HG02798 (cell line): ENCODE results near the gene HOMEZ.
"Not testable (repeated sequence)": the region's sequence is repeated elsewhere in the genome, so short reads cannot be mapped to it uniquely, and the experiment has no call there.

ENCODE experiments used
- ATAC-seq: cut with Tn5 transposase; IDR thresholded peaks from one replicate; pipeline ENCODE4 v1.9.1; 2021; ENCODE audit warnings: mild to moderate bottlenecking; ENCODE audit not compliant: unreplicated experiment, poor library complexity

Gene HOMEZ, protein sequence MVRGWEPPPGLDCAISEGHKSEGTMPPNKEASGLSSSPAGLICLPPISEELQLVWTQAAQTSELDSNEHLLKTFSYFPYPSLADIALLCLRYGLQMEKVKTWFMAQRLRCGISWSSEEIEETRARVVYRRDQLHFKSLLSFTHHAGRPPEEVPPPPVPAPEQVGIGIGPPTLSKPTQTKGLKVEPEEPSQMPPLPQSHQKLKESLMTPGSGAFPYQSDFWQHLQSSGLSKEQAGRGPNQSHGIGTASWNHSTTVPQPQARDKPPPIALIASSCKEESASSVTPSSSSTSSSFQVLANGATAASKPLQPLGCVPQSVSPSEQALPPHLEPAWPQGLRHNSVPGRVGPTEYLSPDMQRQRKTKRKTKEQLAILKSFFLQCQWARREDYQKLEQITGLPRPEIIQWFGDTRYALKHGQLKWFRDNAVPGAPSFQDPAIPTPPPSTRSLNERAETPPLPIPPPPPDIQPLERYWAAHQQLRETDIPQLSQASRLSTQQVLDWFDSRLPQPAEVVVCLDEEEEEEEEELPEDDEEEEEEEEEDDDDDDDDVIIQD

GRCh38 chr14:23286020-23286901 is at the start of gene HOMEZ:
Gene HOMEZ, minus strand, starts transcription at chr14:23286132. Its CDS starts 180 bp downstream, at chr14:23285952.
- ATAC-seq = peak; percentile 97

DNA sequence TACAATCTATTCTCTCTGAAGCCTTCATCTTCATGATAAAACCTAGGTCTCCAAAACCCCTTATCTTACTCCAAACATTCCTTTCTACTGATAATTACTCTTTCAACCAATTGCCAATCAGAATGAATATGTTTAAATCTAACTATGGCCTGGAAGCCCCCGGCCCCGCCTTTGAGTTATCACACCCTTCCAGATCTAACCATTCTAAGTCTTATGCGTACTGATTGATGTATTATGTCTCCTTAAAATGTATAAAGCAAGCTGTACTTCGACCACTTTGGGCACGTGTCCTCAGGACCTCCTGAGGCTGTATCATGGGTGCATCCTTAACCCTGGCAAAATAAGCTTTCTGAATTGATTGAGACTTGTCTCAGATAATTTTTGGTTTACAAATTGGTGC is 49.7 kb upstream of the HOMEZ start:
- no peak for ATAC-seq

GRCh38 chr14:23327947-23328744 is 42.2 kb upstream of the HOMEZ start:
- ATAC-seq = peak; percentile 44

- no peak for ATAC-seq
Observed at GRCh38 chr14:23326491-23327332, 40.8 kb upstream of the HOMEZ start.

DNA sequence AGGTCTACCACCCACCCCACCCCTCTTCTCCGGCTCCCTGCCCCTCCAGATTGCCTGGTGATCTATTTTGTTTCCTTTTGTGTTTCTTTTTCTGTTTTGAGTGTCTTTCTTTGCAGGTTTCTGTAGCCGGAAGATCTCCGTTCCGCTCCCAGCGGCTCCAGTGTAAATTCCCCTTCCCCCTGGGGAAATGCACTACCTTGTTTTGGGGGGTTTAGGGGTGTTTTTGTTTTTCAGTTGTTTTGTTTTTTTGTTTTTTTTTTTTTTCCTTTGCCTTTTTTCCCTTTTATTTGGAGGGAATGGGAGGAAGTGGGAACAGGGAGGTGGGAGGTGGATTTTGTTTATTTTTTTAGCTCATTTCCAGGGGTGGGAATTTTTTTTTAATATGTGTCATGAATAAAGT is 39.8 kb upstream of the HOMEZ start:
- ATAC-seq = not testable (repeated sequence)

DNA sequence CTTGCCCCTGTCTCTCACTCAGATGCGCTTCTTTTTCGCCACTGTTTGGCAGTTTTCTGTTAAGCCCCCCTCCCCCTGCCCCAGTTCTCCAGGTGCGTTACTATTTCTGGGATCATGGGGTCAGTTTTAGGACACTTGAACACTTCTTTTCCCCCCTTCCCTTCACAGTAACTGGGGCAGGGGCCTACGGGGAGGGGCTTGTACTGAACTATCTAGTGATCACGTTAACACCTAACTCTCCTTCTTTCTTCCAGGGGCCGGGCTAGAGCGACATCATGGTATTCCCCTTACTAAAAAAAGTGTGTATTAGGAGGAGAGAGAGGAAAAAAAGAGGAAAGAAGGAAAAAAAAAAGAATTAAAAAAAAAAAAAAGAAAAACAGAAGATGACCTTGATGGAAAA is 39.1 kb upstream of the HOMEZ start:
- no peak for ATAC-seq

- ATAC-seq = no peak
Observed at GRCh38 chr14:23324455-23324846, 38.5 kb upstream of the HOMEZ start.

- ATAC-seq = no peak
Observed at GRCh38 chr14:23323838-23324454, 38.0 kb upstream of the HOMEZ start.

- ATAC-seq = no peak
Observed at GRCh38 chr14:23322568-23323517, 36.9 kb upstream of the HOMEZ start.

- ATAC-seq = peak; percentile 10
Observed at GRCh38 chr14:23321572-23322547, 35.9 kb upstream of the HOMEZ start.

DNA sequence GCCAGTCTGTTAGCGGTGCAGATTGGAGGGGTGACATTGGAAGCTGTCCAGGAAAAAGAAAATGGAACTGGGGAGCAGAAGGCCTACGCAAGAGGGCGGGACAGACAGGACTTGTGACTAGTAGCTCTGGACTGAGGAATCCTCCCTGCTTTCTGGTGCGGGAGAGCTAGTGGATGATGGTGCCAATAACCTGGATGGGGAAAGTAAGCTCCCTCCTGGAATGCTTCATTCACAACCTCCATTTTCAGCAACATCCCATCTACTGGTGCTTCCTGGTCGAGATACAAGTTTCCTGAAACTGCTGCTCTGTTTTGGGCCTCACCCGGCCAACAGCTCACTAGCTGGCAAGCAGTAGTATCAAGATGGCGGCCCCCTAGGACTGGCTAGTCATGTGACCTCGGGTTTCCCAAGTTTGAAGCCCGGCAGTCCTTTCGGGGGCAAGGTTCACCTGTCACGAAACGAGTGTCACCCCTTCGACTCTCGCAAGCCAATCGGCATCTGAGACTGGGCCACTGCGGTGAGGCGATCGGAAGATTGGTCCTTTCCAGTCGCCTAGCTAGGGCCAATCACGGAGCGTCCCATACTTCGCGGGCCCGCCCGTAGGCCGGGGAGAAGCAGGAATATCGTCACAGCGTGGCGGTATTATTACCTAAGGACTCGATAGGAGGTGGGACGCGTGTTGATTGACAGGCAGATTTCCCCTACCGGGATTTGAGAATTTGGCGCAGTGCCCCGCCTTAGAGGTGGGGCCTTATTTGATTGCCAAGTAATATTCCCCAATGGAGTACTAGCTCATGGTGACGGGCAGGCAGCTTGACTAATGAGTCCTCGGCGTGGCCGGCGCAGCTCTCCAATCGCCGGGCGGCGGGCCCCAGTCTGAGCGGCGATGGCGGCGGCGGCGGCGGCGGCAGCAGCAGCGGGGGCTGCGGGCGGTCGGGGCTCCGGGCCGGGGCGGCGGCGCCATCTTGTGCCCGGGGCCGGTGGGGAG is 34.9 kb upstream of the HOMEZ start, which contains the start of gene PABPN1:
PABPN1 (plus strand) TSS at position 874 of the 988 bp plus-strand sequence; CDS start at position 887, 13 bp downstream.
- peak; percentile 93 for ATAC-seq

DNA sequence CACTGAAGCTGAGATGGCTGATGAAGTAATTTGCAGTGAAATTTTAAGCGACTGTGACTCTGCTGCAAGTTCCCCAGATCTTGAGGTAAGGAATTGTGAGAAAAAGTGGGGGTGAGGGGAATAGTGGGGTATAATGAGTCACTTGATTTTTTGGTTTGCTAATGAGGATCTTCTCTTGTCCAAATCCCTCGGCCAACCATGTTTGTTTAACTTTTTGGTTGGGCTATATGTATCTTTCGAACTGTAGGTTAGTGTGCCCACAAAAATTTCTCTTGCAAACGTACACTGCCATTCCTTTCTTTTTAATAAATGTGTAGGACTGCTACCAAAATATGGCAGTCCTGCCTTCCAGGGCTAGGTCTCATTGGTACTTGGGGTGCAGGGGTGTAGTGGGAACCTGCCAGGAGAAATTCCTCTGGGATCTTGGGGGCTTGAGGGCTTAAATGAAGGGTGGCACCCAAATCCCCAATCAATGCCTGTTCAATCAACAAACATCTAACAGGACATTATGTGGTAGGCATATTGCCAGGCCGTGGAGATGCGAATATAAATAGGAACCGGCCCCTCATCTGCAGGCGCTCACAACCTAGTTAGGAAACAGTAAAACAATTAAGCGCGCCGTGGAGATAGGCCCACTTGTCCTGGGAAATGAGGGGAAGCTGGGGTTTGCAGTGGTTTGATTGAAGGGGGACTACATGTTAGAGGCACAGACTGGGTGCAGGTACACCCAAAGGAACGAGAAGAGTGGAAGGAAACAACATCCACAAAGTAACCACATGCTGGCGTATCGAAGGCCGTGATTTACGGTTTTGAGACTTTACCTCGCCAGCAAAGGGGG is 34.0 kb upstream of the HOMEZ start:
- no peak for ATAC-seq

- ATAC-seq = no peak
Observed at GRCh38 chr14:23316300-23316699, 30.4 kb upstream of the HOMEZ start.

DNA sequence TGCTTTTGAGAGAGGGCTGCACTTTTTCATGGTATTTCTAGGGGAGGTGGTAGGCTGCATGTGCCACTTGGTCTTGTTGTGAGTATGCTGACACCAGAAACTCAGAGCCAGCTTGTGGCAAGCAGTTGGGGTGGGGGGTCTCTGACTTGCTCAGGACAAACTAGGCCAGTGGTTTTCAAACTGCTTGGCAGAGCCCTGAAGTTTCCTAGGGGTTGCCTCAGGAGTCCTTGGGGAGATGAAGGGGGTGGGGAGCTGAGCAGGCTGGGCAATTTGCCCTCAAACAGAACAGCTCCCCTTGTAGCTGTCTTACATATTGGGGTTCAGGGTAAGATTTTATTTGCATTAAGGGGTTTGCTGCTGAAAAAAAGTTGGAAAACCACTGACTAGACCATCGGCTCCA is 24.6 kb upstream of the HOMEZ start:
- ATAC-seq = no peak
